ENCODE data around the gene AKAP10.

GRCh38 chr17:20010099-20010863 lies 32.7 kb upstream of the AKAP10 start:
- TF ChIP-seq, protein P1, sequence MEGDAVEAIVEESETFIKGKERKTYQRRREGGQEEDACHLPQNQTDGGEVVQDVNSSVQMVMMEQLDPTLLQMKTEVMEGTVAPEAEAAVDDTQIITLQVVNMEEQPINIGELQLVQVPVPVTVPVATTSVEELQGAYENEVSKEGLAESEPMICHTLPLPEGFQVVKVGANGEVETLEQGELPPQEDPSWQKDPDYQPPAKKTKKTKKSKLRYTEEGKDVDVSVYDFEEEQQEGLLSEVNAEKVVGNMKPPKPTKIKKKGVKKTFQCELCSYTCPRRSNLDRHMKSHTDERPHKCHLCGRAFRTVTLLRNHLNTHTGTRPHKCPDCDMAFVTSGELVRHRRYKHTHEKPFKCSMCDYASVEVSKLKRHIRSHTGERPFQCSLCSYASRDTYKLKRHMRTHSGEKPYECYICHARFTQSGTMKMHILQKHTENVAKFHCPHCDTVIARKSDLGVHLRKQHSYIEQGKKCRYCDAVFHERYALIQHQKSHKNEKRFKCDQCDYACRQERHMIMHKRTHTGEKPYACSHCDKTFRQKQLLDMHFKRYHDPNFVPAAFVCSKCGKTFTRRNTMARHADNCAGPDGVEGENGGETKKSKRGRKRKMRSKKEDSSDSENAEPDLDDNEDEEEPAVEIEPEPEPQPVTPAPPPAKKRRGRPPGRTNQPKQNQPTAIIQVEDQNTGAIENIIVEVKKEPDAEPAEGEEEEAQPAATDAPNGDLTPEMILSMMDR (conservative IDR thresholded peaks at IDR 0.05; ENCODE audit: low read depth, low read length) = peak; percentile 61
- no peak for TF ChIP-seq EZH2 (IDR thresholded peaks at IDR 0.05; ENCODE audit: borderline replicate concordance, low read depth, low read length, poor library complexity, severe bottlenecking)
